HepG2 (cell line): ENCODE measurements around the gene SLC22A31. TPM values are rescaled to one million over a fixed set of nuclear protein-coding genes. Genes with fewer than 3 reads are reported as not detected.

Experiments
- HDAC1 ChIP-seq: sonication (generic); formaldehyde crosslinking; IDR thresholded peaks from 2 replicates; pipeline ENCODE4 v1.5.1; 2020; ENCODE audit warnings: mild to moderate bottlenecking, missing genetic modification reagents
- HES4 ChIP-seq: sonication (generic); formaldehyde crosslinking; IDR thresholded peaks from 2 replicates; pipeline ENCODE4 v1.9.0; 2021; ENCODE audit warnings: mild to moderate bottlenecking, missing genetic modification reagents, borderline replicate concordance
- HNRNPH1 ChIP-seq: fragments of 200-400 bp; formaldehyde crosslinking; optimal IDR thresholded peaks from 2 replicates; pipeline ENCODE3; 2017; ENCODE audit warnings: mild to moderate bottlenecking, low read depth, low read length
- JUNB ChIP-seq: sonication (generic); formaldehyde crosslinking; IDR thresholded peaks from 2 replicates; pipeline ENCODE4 v1.8.0; 2022; ENCODE audit warnings: missing genetic modification reagents, mild to moderate bottlenecking, borderline replicate concordance
- KDM5B ChIP-seq: sonication (generic); formaldehyde crosslinking; IDR thresholded peaks from 2 replicates; pipeline ENCODE4 v1.4.0; 2020; ENCODE audit warnings: missing genetic modification reagents, mild to moderate bottlenecking, borderline replicate concordance
- KLF13 ChIP-seq: sonication (generic); formaldehyde crosslinking; IDR thresholded peaks from 2 replicates; pipeline ENCODE4 v1.4.0; 2020; ENCODE audit warnings: mild to moderate bottlenecking, missing genetic modification reagents
- MEIS2 ChIP-seq: sonication (generic); formaldehyde crosslinking; IDR thresholded peaks from 2 replicates; pipeline ENCODE4 v1.9.0; 2021; ENCODE audit warnings: mild to moderate bottlenecking, missing genetic modification reagents
- NFE2L2 ChIP-seq: fragments of 150-350 bp; IDR thresholded peaks from 2 replicates; pipeline ENCODE4 v1.6.1; 2014; ENCODE audit warnings: low read length
- NFIB ChIP-seq: sonication (generic); formaldehyde crosslinking; IDR thresholded peaks from 2 replicates; pipeline ENCODE4 v1.9.0; 2021; ENCODE audit warnings: missing genetic modification reagents, mild to moderate bottlenecking, borderline replicate concordance
- NFIC ChIP-seq: IDR thresholded peaks from 2 replicates; pipeline ENCODE4 v1.6.1; 2012; ENCODE audit warnings: mild to moderate bottlenecking, low read length, inconsistent platforms
- NR1H2 ChIP-seq: sonication (generic); formaldehyde crosslinking; IDR thresholded peaks from 2 replicates; pipeline ENCODE4 v1.8.1; 2022; ENCODE audit warnings: low read depth, missing genetic modification reagents, borderline replicate concordance
- SETDB1 ChIP-seq: sonication (generic); formaldehyde crosslinking; IDR thresholded peaks from 2 replicates; pipeline ENCODE4 v1.5.1; 2020; ENCODE audit warnings: missing genetic modification reagents, mild to moderate bottlenecking, borderline replicate concordance
- SOX13 ChIP-seq, 3 experiments: fragments of 450-650 bp in 1 of 3; sonication (generic) in 1 of 3; formaldehyde crosslinking in 1 of 3; IDR thresholded peaks in 2 of 3; conservative IDR thresholded peaks in 1 of 3; 2 replicates each; pipeline versions ENCODE4 v1.5.0 to v1.6.1; 2016 to 2020; ENCODE audit warnings: antibody characterized with exemption in 1 of 3, mild to moderate bottlenecking in 1 of 3, missing compliant biosample characterization in 1 of 3, missing genetic modification reagents in 1 of 3, moderate library complexity in 1 of 3
- SRSF4 ChIP-seq: fragments of 200-400 bp; formaldehyde crosslinking; IDR thresholded peaks from one replicate; pipeline ENCODE4 v1.6.1; 2018; ENCODE audit warnings: mild to moderate bottlenecking, low read depth, low read length, moderate library complexity; ENCODE audit not compliant: poor library complexity, severe bottlenecking
- YEATS4 ChIP-seq: sonication (generic); formaldehyde crosslinking; IDR thresholded peaks from 2 replicates; pipeline ENCODE4 v1.4.0; 2020; ENCODE audit warnings: missing genetic modification reagents, borderline replicate concordance
- ZNF12 ChIP-seq: sonication (generic); formaldehyde crosslinking; IDR thresholded peaks from 2 replicates; pipeline ENCODE4 v1.5.0; 2020; ENCODE audit warnings: missing genetic modification reagents
- ZNF234 ChIP-seq: sonication (generic); formaldehyde crosslinking; conservative IDR thresholded peaks from 2 replicates; pipeline ENCODE4 v1.5.1; 2020; ENCODE audit warnings: mild to moderate bottlenecking, missing genetic modification reagents
- ZNF572 ChIP-seq: sonication (generic); formaldehyde crosslinking; IDR thresholded peaks from 2 replicates; pipeline ENCODE4 v1.5.1; 2020; ENCODE audit warnings: mild to moderate bottlenecking, missing genetic modification reagents
- ZNF652 ChIP-seq: IDR thresholded peaks from 2 replicates; pipeline ENCODE4 v1.6.1; 2016; ENCODE audit warnings: low read depth, borderline replicate concordance
- ZNF703 ChIP-seq: sonication (generic); formaldehyde crosslinking; IDR thresholded peaks from 2 replicates; pipeline ENCODE4 v1.5.1; 2020; ENCODE audit warnings: missing genetic modification reagents, mild to moderate bottlenecking, moderate library complexity, borderline replicate concordance
- ZNF777 ChIP-seq: sonication (generic); formaldehyde crosslinking; IDR thresholded peaks from 2 replicates; pipeline ENCODE4 v1.4.0; 2020; ENCODE audit warnings: missing genetic modification reagents
- ZSCAN25 ChIP-seq: sonication (generic); formaldehyde crosslinking; IDR thresholded peaks from 2 replicates; pipeline ENCODE4 v1.8.0; 2022; ENCODE audit warnings: mild to moderate bottlenecking, missing genetic modification reagents
- ZSCAN29 ChIP-seq: sonication (generic); formaldehyde crosslinking; conservative IDR thresholded peaks from 2 replicates; pipeline ENCODE4 v1.4.0; 2020; ENCODE audit warnings: mild to moderate bottlenecking, missing genetic modification reagents
- polyA plus RNA-seq, 8 experiments: library from polyadenylated mRNA; depleted of rRNA in 3 of 8; stranded (reverse) in 7 of 8; unstranded in 1 of 8; fragments of >200 nt; fragmentation: Illumina TruSeq in 4 of 8; extraction: Trizol in 4 of 8; gene quantifications; 2 replicates each; pipeline versions ENCODE4 v1.2.1 to v1.2.3, GENCODE V29; 2011 to 2016; ENCODE audit warnings: low read depth in 4 of 8, missing spikeins in 1 of 8, mixed read lengths in 1 of 8; ENCODE audit not compliant: insufficient read depth in 1 of 8
- total RNA-seq, 5 experiments: library from RNA; depleted of rRNA; stranded (reverse); fragments of >200 nt; fragmentation: Illumina TruSeq; extraction: Trizol; gene quantifications; 2 replicates each; pipeline ENCODE4 v1.2.3, GENCODE V29; 2016; ENCODE audit warnings: low read depth in 1 of 5
- TF ChIP-seq, protein P1 (sequence below): sonication (generic); formaldehyde crosslinking; IDR thresholded peaks from 2 replicates; pipeline ENCODE4 v1.4.0; 2020; ENCODE audit warnings: mild to moderate bottlenecking, low read depth, missing genetic modification reagents
- TF ChIP-seq, protein P2 (sequence below): sonication (generic); formaldehyde crosslinking; IDR thresholded peaks from 2 replicates; pipeline ENCODE4 v1.4.0; 2020; ENCODE audit warnings: missing genetic modification reagents, borderline replicate concordance
- TF ChIP-seq, protein P3 (sequence below): sonication (generic); formaldehyde crosslinking; IDR thresholded peaks from 2 replicates; pipeline ENCODE4 v1.4.0; 2020; ENCODE audit warnings: missing genetic modification reagents, borderline replicate concordance

The SLC22A31 gene
- total and polyA plus RNA-seq, 2 of the 13 experiments (the other 11 are each of a cell fraction or from before 2014, with no cell fraction given), result 67.3 to 83.3 TPM

DNA sequence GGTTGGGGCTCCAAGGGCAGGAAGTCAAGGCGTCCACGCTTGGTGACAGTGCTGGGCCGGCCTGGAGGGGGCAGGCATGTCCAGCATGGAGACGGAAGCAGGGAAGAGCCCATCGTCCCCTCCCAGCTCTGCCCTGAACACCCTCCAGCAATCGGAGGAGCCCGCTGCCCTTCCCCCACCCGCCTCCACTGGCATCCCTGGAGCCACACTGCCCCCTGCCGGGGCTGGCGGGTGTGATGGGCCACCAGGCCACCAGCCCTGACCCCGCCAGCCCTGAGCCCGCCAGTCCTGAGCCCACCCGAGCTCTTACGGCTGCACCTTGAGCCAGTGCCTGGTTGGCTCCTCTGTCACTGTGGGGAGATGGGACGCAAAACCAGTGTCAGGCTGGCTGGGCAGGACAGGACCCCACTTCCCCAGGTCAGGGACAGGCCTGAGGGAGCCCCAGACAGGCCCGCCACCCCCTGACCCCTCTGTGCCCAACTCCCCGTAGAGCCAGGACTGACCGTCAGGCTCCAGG, 32.9 kb downstream of the SLC22A31 start (continued):
- TF ChIP-seq KLF13 (peak; percentile 70; the same call in 1 of the 2 replicates), ZNF777 (0 out of 2 replicates have a peak, but pooled peaks have one; percentile 45), MEIS2 (CRISPR knock-in tag) (no peak), YEATS4 (CRISPR knock-in tag) (0 out of 2 replicates have a peak, but pooled peaks have one; percentile 38), SOX13 (IDR thresholded peaks at IDR 0.05) (no peak), SOX13 (CRISPR knock-in tag; conservative IDR thresholded peaks at IDR 0.05 in 1 of 2, IDR thresholded peaks at IDR 0.05 in 1 of 2) (peak in 1 of 2 experiments; percentile 66; a peak in 2 of 4 replicates), NR1H2 (CRISPR knock-in tag) (no peak), ZNF703 (CRISPR knock-in tag) (no peak), HES4 (peak; percentile 76; the same call in 1 of the 2 replicates), NFIB (CRISPR knock-in tag) (no peak), ZSCAN29 (CRISPR knock-in tag) (peak; percentile 67; the same call in 1 of the 2 replicates), SRSF4 (no peak), ZSCAN25 (CRISPR knock-in tag) (peak; percentile 77; the same call in 1 of the 2 replicates), NFE2L2 (no peak), KDM5B (CRISPR knock-in tag) (peak; percentile 94), ZNF652 (CRISPR knock-in tag) (no peak), NFIC (no peak), JUNB (CRISPR knock-in tag) (no peak), ZNF234 (CRISPR knock-in tag) (0 out of 2 replicates have a peak, but pooled peaks have one; percentile 30), HNRNPH1 (no peak), SETDB1 (CRISPR knock-in tag) (no peak), ZNF12 (CRISPR knock-in tag) (no peak), ZNF572 (CRISPR knock-in tag) (no peak; the same call in 1 of the 2 replicates), HDAC1 (CRISPR knock-in tag) (peak; percentile 78)
- TF ChIP-seq, protein P1, sequence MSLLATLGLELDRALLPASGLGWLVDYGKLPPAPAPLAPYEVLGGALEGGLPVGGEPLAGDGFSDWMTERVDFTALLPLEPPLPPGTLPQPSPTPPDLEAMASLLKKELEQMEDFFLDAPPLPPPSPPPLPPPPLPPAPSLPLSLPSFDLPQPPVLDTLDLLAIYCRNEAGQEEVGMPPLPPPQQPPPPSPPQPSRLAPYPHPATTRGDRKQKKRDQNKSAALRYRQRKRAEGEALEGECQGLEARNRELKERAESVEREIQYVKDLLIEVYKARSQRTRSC (CRISPR knock-in tag), result no peak
- TF ChIP-seq, protein P2, sequence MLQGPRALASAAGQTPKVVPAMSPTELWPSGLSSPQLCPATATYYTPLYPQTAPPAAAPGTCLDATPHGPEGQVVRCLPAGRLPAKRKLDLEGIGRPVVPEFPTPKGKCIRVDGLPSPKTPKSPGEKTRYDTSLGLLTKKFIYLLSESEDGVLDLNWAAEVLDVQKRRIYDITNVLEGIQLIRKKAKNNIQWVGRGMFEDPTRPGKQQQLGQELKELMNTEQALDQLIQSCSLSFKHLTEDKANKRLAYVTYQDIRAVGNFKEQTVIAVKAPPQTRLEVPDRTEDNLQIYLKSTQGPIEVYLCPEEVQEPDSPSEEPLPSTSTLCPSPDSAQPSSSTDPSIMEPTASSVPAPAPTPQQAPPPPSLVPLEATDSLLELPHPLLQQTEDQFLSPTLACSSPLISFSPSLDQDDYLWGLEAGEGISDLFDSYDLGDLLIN (CRISPR knock-in tag), result no peak
- TF ChIP-seq, protein P3, sequence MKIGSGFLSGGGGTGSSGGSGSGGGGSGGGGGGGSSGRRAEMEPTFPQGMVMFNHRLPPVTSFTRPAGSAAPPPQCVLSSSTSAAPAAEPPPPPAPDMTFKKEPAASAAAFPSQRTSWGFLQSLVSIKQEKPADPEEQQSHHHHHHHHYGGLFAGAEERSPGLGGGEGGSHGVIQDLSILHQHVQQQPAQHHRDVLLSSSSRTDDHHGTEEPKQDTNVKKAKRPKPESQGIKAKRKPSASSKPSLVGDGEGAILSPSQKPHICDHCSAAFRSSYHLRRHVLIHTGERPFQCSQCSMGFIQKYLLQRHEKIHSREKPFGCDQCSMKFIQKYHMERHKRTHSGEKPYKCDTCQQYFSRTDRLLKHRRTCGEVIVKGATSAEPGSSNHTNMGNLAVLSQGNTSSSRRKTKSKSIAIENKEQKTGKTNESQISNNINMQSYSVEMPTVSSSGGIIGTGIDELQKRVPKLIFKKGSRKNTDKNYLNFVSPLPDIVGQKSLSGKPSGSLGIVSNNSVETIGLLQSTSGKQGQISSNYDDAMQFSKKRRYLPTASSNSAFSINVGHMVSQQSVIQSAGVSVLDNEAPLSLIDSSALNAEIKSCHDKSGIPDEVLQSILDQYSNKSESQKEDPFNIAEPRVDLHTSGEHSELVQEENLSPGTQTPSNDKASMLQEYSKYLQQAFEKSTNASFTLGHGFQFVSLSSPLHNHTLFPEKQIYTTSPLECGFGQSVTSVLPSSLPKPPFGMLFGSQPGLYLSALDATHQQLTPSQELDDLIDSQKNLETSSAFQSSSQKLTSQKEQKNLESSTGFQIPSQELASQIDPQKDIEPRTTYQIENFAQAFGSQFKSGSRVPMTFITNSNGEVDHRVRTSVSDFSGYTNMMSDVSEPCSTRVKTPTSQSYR, result peak; percentile 100
